ENCODE results near the gene GRP. TPM values are rescaled to one million over a fixed set of nuclear protein-coding genes. Genes with fewer than 3 reads are reported as not detected.
"Not testable (repeated sequence)": the region's sequence is repeated elsewhere in the genome, so short reads cannot be mapped to it uniquely, and the experiment has no call there.

The GRP gene
- total RNA-seq, 1 experiment from 2014 or later, result not detected

DNA sequence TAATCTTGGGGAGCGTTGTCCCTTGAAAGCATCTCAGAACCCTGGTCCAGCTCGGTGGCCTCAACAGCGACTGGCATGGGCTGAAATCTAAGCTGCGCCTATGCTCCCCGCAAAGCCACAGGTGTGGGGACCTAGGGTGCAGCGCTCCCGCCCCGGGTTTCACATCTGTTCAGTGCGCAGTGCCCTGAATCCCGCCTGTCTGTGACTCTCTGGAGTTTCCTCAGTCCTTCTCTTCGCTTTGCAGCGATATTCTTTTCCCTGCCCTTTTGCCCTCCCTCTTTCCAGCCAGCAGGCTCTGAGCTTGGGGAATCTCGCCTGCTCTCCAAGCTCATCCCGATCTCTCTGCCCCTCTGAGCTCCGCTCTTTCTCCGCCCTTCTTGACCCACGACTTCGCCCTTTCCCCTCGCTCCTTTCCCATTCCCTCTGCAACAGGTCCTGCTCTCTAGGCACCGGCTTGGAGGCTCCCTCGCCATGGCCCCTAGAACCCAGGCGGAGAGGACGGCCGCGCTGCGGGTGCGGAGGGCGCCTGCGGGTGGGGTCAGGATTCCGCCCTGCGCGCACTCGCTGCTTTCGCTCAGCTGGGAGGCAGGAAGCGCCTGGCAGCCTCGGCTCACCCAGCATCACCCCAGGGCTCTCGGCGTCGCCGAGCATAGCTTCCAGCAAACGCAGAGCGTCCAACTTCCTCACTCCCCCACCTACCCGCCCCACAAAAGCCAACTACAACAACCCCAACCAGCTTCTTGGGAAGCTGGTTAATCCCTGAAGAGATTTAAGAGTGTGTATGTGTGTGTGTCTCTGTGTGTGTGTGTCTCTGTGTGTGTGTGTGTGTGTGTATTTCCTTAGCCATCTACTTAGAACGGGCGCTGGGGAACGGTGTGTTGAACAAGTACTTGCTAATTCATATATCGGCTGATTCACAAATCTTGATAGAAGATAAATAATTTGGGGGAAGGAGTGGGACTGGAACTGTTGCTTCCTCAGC is 1.1 kb downstream of the GRP start:
- in situ Hi-C loops (cut with HindIII; ENCODE audit: low pct_unique_long_range_greater_than_20kb, low sequenced_read_pairs), result no loop called here
- DNase-seq (ENCODE audit: low read depth), result no peak

DNA sequence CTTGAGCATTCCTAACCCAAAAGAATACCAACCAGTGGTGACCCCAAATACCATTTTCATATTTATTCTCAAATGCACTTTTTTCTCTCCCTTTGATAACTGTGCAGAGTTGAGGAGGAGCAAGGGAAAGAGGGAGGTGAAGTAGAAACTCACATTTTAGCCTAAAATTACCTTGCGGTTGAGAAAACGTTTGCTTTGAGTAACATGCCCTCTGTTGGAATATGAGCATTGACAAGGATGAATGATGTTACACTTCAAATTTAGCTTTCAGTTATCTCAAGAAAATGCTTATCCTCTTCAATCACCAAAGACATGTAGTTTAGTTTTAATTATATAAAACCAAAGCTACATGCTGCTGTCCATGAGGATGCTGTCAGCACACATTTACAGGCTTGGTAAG is 2.4 kb downstream of the GRP start:
- DNase-seq (ENCODE audit: low read depth), result no peak
- in situ Hi-C loops (cut with HindIII; ENCODE audit: low pct_unique_long_range_greater_than_20kb, low sequenced_read_pairs), result no loop called here

DNA sequence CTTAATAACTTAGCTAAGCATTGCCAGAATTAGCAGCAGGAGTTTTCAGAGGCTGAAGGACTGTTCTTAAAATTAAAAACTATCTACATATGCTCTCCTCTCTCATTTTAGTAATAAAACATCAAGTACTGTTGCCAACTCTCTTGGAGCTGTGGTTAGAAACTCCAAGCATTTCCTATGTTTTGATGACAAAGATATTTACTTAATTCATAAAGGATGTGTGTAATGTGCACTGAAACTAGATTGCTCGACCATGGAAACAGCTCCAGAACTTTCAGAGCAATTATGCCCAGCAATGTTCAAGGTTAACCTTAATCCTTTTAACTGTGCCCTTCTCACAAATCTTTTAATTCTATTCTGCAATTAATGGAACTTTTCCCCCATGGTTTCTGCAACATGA is 8.4 kb downstream of the GRP start:
- DNase-seq (ENCODE audit: low read depth), result no peak
- in situ Hi-C loops (cut with HindIII; ENCODE audit: low pct_unique_long_range_greater_than_20kb, low sequenced_read_pairs), result no loop called here

DNA sequence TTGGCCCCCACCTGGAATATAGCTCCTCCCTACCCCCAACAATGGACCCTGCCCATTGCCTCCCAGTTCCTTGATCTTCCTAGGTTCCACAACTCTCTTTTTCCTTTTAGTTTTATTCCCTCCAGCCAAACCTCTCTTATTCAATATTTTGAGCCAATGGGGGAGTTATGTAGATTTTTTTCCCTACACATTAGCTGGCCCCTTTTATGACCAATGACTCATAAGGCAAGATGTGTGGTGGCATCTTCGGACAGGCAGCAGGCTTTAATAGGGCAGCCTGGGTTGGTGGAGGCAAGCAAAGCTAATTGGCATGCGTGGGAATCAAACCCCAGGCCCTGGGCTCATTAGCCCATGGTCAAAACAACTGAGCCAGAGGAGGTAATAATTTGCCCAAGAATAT is 9.2 kb downstream of the GRP start:
- in situ Hi-C loops (cut with HindIII; ENCODE audit: low pct_unique_long_range_greater_than_20kb, low sequenced_read_pairs), result no loop called here
- no peak for DNase-seq (ENCODE audit: low read depth)

DNA sequence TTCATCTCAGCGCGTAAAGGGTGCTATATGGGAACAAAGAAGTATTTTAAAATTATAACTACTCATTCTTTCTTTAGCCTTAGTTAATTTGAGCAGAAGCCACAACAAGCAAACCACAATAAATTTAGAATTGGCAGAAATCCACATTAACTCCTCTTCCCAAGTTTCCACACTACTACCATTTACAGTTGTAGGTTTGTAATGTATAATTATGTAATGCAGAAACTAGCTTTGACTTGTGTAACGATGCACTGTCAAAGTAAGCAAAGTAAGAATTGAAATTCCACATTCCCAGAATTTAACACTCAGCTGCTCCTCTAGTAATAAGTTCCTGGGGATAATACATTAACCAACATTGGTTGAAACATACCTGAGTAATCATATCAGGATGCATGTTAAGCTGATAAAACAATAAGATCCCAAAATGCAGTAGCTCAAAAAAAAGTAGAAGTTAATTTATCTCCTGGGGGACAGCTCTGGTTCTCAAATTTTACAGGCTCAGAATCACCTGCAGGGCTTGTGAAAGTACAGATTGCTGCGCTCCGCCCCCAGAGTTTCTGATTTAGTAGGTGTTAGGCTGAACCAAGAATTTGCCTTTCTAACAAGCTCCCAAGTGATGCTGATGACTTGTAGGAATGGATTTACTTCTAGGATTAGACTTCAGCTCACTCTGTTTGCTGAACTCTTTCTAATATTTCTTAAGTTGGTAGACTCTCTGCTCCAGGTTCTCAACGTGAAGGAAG is 9.9 kb downstream of the GRP start:
- in situ Hi-C loops (cut with HindIII; ENCODE audit: low pct_unique_long_range_greater_than_20kb, low sequenced_read_pairs), result no loop called here
- no peak for DNase-seq (ENCODE audit: low read depth)

DNA sequence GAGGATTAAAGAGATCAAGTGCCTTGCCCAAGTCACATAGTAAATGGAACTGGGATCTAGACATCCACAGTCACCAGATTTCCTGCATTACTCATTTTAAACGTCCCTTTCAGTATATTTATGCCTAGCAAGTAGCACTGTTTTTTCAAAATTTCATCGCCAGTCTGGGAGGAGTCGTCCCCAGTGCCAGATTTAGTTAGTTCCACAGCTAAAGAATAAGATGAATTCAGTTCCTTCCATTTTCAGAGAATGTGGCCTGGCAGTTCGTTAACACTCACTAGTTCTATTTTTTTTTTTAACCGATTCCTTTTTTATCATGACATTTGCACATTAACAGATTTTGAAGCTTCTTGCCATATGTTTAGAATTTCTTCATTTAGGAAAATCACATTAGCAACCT is 11.2 kb downstream of the GRP start:
- in situ Hi-C loops (cut with HindIII; ENCODE audit: low pct_unique_long_range_greater_than_20kb, low sequenced_read_pairs), result no loop called here
- no peak for DNase-seq (ENCODE audit: low read depth)

DNA sequence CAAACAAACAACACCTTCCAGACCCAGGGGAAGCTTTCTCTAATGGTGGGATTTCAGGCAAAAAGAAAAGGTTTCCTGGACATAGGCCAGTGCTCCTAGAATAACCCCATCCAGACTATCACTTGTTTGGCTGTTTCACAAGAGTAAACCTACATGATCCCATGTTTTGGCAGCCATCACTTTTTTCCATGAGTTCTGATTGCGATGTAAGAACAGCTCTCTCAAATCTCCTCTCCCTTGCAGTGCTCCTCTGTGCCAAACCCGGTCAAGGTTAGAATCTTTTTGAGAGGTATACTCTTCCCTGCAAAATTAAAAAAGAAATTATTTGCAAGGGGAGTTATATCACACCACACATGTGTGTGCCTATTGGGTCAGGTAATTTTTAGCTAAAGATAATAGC is 11.9 kb downstream of the GRP start:
- DNase-seq (ENCODE audit: low read depth), result no peak
- in situ Hi-C loops (cut with HindIII; ENCODE audit: low pct_unique_long_range_greater_than_20kb, low sequenced_read_pairs), result no loop called here

DNA sequence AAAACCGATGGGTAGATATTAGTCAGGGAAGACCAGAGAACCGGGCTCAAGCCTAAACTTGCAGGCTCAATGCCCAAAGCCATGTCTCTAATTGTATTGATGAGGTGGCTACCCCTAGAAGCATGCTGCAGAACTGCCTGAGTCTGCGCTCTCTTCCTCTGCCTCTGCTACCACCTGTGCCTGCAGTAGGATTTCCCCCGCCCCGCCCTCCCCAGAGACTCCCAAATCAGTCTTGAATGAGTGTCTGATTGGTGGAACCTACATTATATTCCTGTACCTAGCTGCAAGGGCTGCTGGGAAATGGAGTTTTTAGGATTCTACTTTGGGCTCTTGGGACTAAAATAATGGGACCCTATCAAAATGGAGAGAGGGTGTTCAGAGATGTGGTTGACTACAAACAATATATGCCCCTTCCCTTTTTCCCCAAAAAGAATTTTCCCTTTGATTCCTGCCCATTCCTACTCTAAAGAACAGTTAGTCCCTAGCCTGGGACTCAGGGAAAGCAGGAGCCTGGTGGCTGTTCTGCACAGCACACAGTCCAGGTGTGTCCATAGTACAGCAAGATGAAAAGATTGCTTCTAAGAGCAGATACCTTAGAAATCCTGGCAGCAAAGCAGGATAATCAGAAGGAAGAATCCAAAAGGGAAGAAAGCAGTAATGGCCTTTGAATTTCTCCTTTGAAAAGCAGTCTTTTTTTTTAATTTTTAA is 12.5 kb downstream of the GRP start:
- in situ Hi-C loops (cut with HindIII; ENCODE audit: low pct_unique_long_range_greater_than_20kb, low sequenced_read_pairs), result no loop called here
- DNase-seq (ENCODE audit: low read depth), result no peak

DNA sequence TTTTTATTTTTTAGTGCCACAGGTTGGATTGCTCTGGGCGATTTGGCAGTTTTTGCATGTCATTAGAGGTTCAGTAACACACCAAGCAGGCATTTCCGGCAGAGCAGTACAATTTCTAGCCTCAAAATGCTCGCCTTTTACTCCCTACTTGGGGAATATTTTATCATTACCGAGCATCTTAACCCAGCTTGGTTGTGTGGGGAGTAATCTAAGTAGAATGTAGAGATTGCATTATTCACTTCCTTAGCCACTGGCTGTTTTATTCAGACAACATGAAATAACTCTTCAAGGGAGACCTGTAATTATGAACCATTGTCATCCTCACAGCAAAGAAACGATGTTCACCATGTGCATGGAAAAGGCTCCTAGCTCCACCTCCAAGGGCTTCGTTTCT is 13.1 kb downstream of the GRP start:
- DNase-seq (ENCODE audit: low read depth), result no peak
- in situ Hi-C loops (cut with HindIII; ENCODE audit: low pct_unique_long_range_greater_than_20kb, low sequenced_read_pairs), result no loop called here

DNA sequence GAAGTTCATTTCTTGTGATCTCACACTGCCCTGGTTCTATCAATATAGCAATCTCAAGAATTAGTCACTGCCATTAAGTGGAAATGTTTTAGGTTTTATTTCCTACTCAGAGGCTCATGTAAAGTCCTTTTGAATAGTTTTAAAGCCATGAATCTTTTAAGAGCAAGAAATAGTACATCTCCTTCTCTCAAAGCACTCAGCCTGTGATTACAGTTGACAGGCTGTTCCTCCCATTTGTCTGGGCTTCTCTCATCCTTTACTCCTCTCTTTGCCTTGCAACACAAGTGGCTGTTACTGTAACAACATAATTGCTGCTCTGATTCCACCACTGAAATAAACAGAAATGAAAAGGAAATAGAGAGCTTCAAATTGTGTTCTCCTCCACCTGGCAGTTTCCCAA is 18.4 kb downstream of the GRP start:
- in situ Hi-C loops (cut with HindIII; ENCODE audit: low pct_unique_long_range_greater_than_20kb, low sequenced_read_pairs), result no loop called here
- no peak for DNase-seq (ENCODE audit: low read depth)

DNA sequence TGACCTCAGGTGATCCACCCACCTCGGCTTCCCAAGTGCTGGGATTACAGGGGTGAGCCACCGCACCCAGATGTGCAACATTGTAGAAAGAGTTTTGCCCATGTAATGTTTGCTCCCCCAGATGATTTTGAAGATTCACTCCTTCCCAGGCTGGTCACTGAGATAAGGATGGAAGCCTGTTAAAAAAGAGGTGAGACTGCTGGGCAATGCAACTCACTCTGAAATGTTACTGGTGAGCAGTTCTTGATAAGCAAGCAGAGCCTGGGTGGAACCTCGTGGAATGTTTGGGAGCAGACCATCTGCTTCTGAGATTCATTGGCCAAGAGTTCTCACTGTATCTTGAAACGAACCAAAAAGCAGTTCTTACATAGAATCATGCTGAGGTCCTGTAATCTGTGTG is 19.7 kb downstream of the GRP start:
- no peak for DNase-seq (ENCODE audit: low read depth)
- in situ Hi-C loops (cut with HindIII; ENCODE audit: low pct_unique_long_range_greater_than_20kb, low sequenced_read_pairs), result no loop called here

DNA sequence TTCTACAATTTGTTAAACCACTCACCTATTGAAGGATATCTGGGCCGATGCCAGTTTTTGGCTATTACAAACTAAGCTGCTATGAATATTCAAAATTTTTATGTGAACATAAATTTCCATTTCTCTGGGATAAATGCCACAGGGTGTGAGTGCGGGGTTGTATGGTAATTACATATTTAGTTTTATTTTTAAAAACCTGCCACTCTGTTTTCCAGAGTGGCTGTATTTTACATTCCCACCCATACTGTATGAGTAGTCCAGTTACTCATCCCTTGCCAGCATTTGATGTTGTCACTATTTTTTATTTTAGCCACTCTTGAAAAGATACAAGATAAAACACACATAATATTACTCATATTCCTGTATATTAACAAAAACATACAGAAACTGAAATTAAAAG is 22.9 kb downstream of the GRP start:
- no peak for DNase-seq (ENCODE audit: low read depth)
- in situ Hi-C loops (cut with HindIII; ENCODE audit: low pct_unique_long_range_greater_than_20kb, low sequenced_read_pairs), result no loop called here

DNA sequence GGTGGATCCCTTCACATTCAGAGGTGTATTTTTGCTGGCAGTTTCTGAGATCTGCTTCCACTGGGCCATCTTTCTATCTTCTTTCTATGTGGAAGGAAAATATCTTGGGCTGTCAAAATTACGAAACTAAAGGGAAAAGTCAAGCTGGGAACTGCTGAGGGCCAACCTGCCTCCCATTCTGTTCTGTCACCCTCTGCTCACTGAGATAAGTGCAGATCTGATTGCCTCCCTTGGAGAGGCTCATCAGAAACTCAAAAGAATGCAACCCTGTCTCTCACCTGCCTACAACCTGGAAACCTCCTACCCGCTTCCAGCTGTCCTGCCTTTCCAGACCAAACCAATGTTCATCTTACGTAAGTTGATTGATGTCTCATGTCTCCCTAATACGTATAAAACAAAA is 26.8 kb downstream of the GRP start:
- in situ Hi-C loops (cut with HindIII; ENCODE audit: low pct_unique_long_range_greater_than_20kb, low sequenced_read_pairs), result no loop called here

DNA sequence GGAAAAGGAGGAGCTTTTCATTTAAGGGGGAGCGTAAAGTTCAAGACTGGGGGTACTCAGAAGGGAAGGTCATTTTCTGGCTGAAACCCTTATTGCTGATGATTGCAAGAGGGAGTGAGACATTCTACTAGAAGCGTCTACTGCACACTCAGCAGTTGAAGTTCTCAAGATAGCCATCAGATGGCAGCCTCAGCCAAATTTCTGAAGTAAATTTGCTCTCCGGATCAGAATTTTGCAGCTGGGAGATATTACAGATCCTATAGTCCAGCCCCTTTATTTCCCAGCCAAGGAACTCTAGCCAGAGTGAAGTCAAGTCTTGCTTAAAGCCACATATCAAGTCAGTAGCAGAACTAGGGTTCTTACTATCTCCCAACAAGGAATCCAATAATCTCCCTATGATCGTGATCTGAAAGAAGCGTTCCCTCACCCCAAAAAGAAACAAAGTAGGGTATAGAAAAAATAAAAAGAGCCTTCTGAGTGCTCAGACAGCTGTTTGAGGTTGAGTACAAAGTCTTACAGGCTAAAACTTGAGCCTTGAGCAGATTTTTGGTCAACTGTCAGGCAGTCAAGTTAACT is 29.3 kb downstream of the GRP start:
- in situ Hi-C loops (cut with HindIII; ENCODE audit: low pct_unique_long_range_greater_than_20kb, low sequenced_read_pairs), result no loop called here
- peak; percentile 24 for DNase-seq (ENCODE audit: low read depth)

More for the DNA sequence above, 26.8 kb downstream of the GRP start:
- no peak for DNase-seq (ENCODE audit: low read depth)

DNA sequence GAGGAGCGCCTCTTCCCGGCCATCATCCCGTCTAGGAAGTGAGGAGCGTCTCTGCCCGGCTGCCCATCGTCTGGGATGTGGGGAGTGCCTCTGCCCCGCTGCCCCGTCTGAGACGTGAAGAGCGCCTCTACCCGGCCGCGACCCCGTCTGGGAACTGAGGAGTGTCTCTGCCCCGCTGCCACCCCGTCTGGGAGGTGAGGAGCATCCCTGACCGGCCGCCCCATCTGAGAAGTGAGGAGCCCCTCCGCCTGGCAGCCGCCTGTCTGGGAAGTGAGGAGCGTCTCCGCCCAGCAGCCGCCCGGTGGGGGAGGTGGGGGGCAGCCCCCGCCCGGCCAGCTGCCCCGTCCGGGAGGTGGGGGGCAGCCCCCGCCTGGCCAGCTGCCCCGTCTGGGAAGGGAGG is 35.5 kb downstream of the GRP start:
- in situ Hi-C loops (cut with HindIII; ENCODE audit: low pct_unique_long_range_greater_than_20kb, low sequenced_read_pairs); DNase-seq (ENCODE audit: low read depth): not testable (repeated sequence)

DNA sequence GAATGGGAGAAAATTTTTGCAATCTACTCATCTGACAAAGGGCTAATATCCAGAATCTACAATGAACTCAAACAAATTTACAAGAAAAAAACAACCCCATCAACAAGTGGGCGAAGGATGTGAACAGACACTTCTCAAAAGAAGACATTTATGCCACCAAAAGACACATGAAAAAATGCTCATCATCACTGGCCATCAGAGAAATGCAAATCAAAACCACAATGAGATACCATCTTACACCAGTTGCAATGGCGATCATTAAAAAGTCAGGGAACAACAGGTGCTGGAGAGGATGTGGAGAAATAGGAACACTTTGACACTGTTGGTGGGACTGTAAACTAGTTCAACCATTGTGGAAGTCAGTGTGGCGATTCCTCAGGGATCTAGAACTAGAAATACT is 41.9 kb downstream of the GRP start:
- in situ Hi-C loops (cut with HindIII; ENCODE audit: low pct_unique_long_range_greater_than_20kb, low sequenced_read_pairs), result not testable (repeated sequence)

DNA sequence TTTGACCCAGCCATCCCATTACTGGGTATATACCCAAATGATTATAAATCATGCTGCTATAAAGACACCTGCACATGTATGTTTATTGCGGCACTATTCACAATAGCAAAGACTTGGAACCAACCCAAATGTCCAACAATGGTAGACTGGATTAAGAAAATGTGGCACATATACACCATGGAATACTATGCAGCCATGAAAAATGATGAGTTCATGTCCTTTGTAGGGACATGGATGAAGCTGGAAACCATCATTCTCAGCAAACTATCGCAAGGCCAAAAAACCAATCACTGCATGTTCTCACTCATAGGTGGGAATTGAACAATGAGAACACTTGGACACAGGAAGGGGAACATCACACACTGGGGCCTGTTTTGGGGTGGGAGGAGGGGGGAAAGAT is 42.3 kb downstream of the GRP start:
- DNase-seq (ENCODE audit: low read depth); in situ Hi-C loops (cut with HindIII; ENCODE audit: low pct_unique_long_range_greater_than_20kb, low sequenced_read_pairs): not testable (repeated sequence)

More for the DNA sequence above, 41.9 kb downstream of the GRP start:
- not testable (repeated sequence) for DNase-seq (ENCODE audit: low read depth)

DNA sequence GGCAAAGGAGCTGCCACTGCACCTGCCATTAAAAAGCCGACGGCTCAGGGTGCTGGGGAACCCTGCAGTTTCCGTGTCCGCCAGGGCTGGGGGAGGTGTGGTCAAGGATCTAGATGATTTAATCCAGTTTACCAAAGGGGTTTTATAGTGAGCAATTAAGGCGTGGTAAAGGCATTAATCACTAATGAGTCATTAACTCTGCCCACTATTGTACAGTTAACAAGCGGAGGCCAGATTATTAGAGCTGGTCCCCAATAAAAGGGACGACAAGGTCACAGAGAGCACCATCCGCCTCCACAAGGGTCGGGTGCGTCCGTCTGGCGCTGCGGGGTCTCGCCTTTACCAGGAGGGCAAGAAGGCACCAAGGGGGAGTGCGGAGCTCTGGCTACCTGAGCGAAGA is 43.7 kb downstream of the GRP start:
- in situ Hi-C loops (cut with HindIII; ENCODE audit: low pct_unique_long_range_greater_than_20kb, low sequenced_read_pairs), result no loop called here
- no peak for DNase-seq (ENCODE audit: low read depth)
